ENCODE results near the gene WSB1. TPM values are rescaled to one million over a fixed set of nuclear protein-coding genes. Genes with fewer than 3 reads are reported as not detected.

WSB1 gene
- total and polyA plus RNA-seq, 10 of the 15 experiments (the other 5 are each of a cell fraction or from before 2014, with no cell fraction given), result 26.6 to 458 (median 101) TPM

GRCh38 chr17:27332485-27333409 is 38.8 kb downstream of the WSB1 start (continued):
- TF ChIP-seq PRDM15 (CRISPR knock-in tag; IDR thresholded peaks at IDR 0.05) (no peak), ELK1 (IDR thresholded peaks at IDR 0.05; ENCODE audit: low read depth, low read length) (no peak), PAX8 (IDR thresholded peaks at IDR 0.05) (no peak), SKIL (IDR thresholded peaks at IDR 0.05; ENCODE audit: low read depth, poor library complexity, severe bottlenecking) (peak; percentile 82), SIX5 (IDR thresholded peaks at IDR 0.05; ENCODE audit: low read depth, low read length, severe bottlenecking) (no peak), ZBTB40 (IDR thresholded peaks at IDR 0.05; ENCODE audit: borderline replicate concordance) (no peak), IKZF1 (conservative IDR thresholded peaks at IDR 0.05) (peak; percentile 90), EGR1 (IDR thresholded peaks at IDR 0.05; ENCODE audit: borderline replicate concordance in 1 of 2, low read depth in 2 of 2, low read length in 2 of 2) (0 out of 3 replicates have a peak, but pooled peaks of 1 of the 2 experiments have one; percentile 7), RCOR1 (conservative IDR thresholded peaks at IDR 0.05; ENCODE audit: low read depth, low read length) (no peak), MAX (IDR thresholded peaks at IDR 0.05; ENCODE audit: low read depth, low read length) (peak; percentile 48), RUNX3 (IDR thresholded peaks at IDR 0.05; ENCODE audit: low read length) (peak; percentile 63), HCFC1 (IDR thresholded peaks at IDR 0.05; ENCODE audit: low read length) (no peak), NFYA (IDR thresholded peaks at IDR 0.05; ENCODE audit: borderline replicate concordance, low read depth, low read length) (no peak), SIN3A (IDR thresholded peaks at IDR 0.05; ENCODE audit: low read depth, low read length) (no peak), RB1 (IDR thresholded peaks at IDR 0.05; ENCODE audit: borderline replicate concordance) (0 out of 2 replicates have a peak, but pooled peaks have one; percentile 46), EZH2 (IDR thresholded peaks at IDR 0.05; ENCODE audit: borderline replicate concordance, control insufficient read depth, low read depth, low read length) (no peak), WRNIP1 (IDR thresholded peaks at IDR 0.05; ENCODE audit: borderline replicate concordance, low read depth, low read length) (no peak)

Data from GM12878 (cell line).